CD14-positive monocyte (primary cell): ENCODE measurements around the gene LST1. TPM values are rescaled to one million over a fixed set of nuclear protein-coding genes. Genes with fewer than 3 reads are reported as not detected.

ENCODE experiments used
- DNase-seq, 3 donors: peaks; one replicate each; pipeline ENCODE4 v3.0.0-alpha.2; 2011 to 2022
- H2AFZ ChIP-seq: 2 replicates; pipeline ENCODE4 v1.6.0; 2012; ENCODE audit warnings: mild to moderate bottlenecking, low read depth, low read length, inconsistent platforms; ENCODE audit not compliant: insufficient read depth, poor library complexity, severe bottlenecking
- H3K27ac ChIP-seq, 2 donors: 1 replicate in 1 of 2; 2 replicates in 1 of 2; pipeline ENCODE4 v1.5.1; 2012 to 2013; ENCODE audit warnings: low read length in 2 of 2, control low read depth in 1 of 2, inconsistent platforms in 1 of 2, low read depth in 1 of 2, mild to moderate bottlenecking in 1 of 2
- H3K27me3 ChIP-seq, 2 donors: one replicate each; pipeline versions ENCODE4 v1.6.0 to v1.6.1; 2011 to 2013; ENCODE audit warnings: low read length in 2 of 2; ENCODE audit not compliant: control insufficient read depth in 2 of 2, insufficient read depth in 2 of 2
- H3K36me3 ChIP-seq, 2 donors: replicated peaks in 1 of 2; 1 replicate in 1 of 2; 2 replicates in 1 of 2; pipeline versions ENCODE4 v1.5.1 to v1.6.1; 2012 to 2013; ENCODE audit warnings: low read length in 2 of 2, control low read depth in 1 of 2, inconsistent platforms in 1 of 2, mild to moderate bottlenecking in 1 of 2; ENCODE audit not compliant: insufficient read depth in 2 of 2, control insufficient read depth in 1 of 2
- H3K4me1 ChIP-seq, 2 donors: 1 replicate in 1 of 2; 2 replicates in 1 of 2; pipeline versions ENCODE4 v1.5.1 to v1.6.1; 2012 to 2013; ENCODE audit warnings: low read length in 2 of 2, control low read depth in 1 of 2, inconsistent platforms in 1 of 2, mild to moderate bottlenecking in 1 of 2, moderate library complexity in 1 of 2; ENCODE audit not compliant: insufficient read depth in 2 of 2, control insufficient read depth in 1 of 2
- H3K4me2 ChIP-seq: replicated peaks from 2 replicates; pipeline ENCODE3; 2012; ENCODE audit warnings: low read length, moderate library complexity, mild to moderate bottlenecking; ENCODE audit not compliant: poor library complexity, severe bottlenecking; ENCODE audit errors: extremely low read depth
- H3K4me3 ChIP-seq, 3 experiments: fragments of 200-600 bp in 1 of 3; sonication (generic) in 1 of 3; replicated peaks in 1 of 3; 1 replicate in 2 of 3; 2 replicates in 1 of 3; pipeline ENCODE4 v1.5.1; 2011 to 2013; ENCODE audit warnings: low read length in 3 of 3, mild to moderate bottlenecking in 3 of 3, control low read depth in 2 of 3, low read depth in 2 of 3, inconsistent platforms in 1 of 3, moderate library complexity in 1 of 3
- H3K79me2 ChIP-seq: 2 replicates; pipeline ENCODE4 v1.6.0; 2012; ENCODE audit warnings: mild to moderate bottlenecking, control low read depth, inconsistent platforms, low read length, moderate library complexity; ENCODE audit not compliant: insufficient read depth
- H3K9ac ChIP-seq: 2 replicates; pipeline ENCODE4 v1.6.0; 2017; ENCODE audit warnings: low read length, mild to moderate bottlenecking; ENCODE audit not compliant: insufficient read depth, poor library complexity, severe bottlenecking
- H3K9me3 ChIP-seq, 2 donors: replicated peaks in 1 of 2; 1 replicate in 1 of 2; 2 replicates in 1 of 2; pipeline versions ENCODE4 v1.5.1 to v1.6.1; 2012 to 2013; ENCODE audit warnings: low read length in 2 of 2, control low read depth in 1 of 2; ENCODE audit not compliant: control insufficient read depth in 1 of 2, insufficient read depth in 1 of 2
- H4K20me1 ChIP-seq: 2 replicates; pipeline ENCODE4 v1.6.0; 2012; ENCODE audit warnings: mild to moderate bottlenecking, low read length, control low read depth, moderate library complexity; ENCODE audit not compliant: insufficient read depth
- H3K27ac Mint-ChIP-seq, 7 donors: one replicate each; pipeline ENCODE4 v1.8.0; 2020; ENCODE audit warnings: mild to moderate bottlenecking in 7 of 7, mixed read lengths in 7 of 7, moderate library complexity in 6 of 7, inconsistent platforms in 2 of 7
- H3K27me3 Mint-ChIP-seq, 3 donors: one replicate each; pipeline ENCODE4 v1.8.0; 2021 to 2022; ENCODE audit warnings: low read depth in 3 of 3, mild to moderate bottlenecking in 3 of 3, mixed read lengths in 3 of 3, moderate library complexity in 3 of 3, inconsistent platforms in 1 of 3
- H3K36me3 Mint-ChIP-seq, 2 donors: one replicate each; pipeline ENCODE4 v1.8.0; 2020; ENCODE audit warnings: mixed read lengths in 2 of 2, inconsistent platforms in 1 of 2, mild to moderate bottlenecking in 1 of 2
- H3K4me1 Mint-ChIP-seq: one replicate; pipeline ENCODE4 v1.8.0; 2020; ENCODE audit warnings: mild to moderate bottlenecking, mixed read lengths
- H3K4me3 Mint-ChIP-seq, 2 donors: one replicate each; pipeline ENCODE4 v1.8.0; 2020; ENCODE audit warnings: mild to moderate bottlenecking in 2 of 2, mixed read lengths in 2 of 2, moderate library complexity in 1 of 2
- H3K9me3 Mint-ChIP-seq, 7 donors: one replicate each; pipeline ENCODE4 v1.8.0; 2020 to 2022; ENCODE audit warnings: mixed read lengths in 7 of 7, mild to moderate bottlenecking in 6 of 7, moderate library complexity in 6 of 7, inconsistent platforms in 2 of 7
- WGBS: methylation state at CpG from one replicate; pipeline ENCODE4 v1.1.5; 2013; ENCODE audit warnings: missing lambda C conversion rate; ENCODE audit not compliant: insufficient coverage; 5-methylcytosine and 5-hydroxymethylcytosine counted together
- intact Hi-C, 2 donors: fragments of 100-400 bp; cut with micrococcal nuclease; formaldehyde crosslinking; loops; one replicate each; pipeline versions ENCODE4 v1.15.0 to v1.15.1; 2023
- polyA plus RNA-seq, 3 donors: library from polyadenylated mRNA; depleted of rRNA in 1 of 3; unstranded in 2 of 3; stranded (reverse) in 1 of 3; fragments of 300-500 nt in 2 of 3; fragments of >200 nt in 1 of 3; fragmentation: Illumina TruSeq in 2 of 3; gene quantifications; 1 replicate in 2 of 3; 2 replicates in 1 of 3; pipeline ENCODE4 v1.2.3, GENCODE V29; 2012 to 2021
- TF ChIP-seq, protein P1 (sequence below): fragments of 200-600 bp; IDR thresholded peaks from one replicate; pipeline ENCODE4 v1.8.0; 2022; ENCODE audit warnings: antibody characterized with exemption, mild to moderate bottlenecking

The LST1 gene
- polyA plus RNA-seq, 3 donors: 1,103 to 1,584 (median 1,202) TPM

DNA sequence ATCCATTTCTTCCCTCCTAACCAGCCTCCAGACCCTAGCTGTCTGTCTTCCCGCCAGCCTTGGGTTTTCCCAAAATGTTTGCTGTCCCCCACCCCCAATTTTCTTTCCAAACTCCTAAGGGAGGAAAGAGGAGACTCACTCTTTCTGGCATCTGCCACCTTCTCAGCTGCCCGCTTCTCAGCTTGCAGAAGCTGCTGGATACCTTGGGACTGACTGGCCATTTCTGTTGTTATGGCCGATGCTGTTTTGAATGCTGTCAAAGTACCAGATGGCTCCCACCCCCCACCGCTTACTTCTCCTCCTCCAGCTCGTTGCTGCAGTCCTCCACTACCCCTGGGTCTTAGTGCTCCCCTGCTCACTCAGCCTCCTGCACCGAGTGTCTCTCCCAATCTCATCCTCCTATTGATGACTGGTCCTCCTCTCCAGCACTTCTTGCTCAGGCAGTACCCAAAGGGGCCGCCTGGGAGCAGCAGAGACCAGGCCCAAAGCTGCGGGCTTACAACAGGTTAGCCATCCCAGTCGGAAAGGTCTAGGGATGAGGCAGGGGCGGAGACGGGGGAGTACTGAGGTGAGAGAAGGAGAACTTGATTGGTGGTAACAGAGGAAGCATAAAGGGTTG is 39.6 kb upstream of the LST1 start, which contains the start of gene ATP6V1G2:
Gene ATP6V1G2 (minus strand): TSS at position 270 of the 619 bp plus-strand sequence. CDS start 49 bp downstream, at position 221.
- Mint-ChIP-seq H3K36me3 (peaks cover 10 to 21% of the 10 kb centered on the region in 2 donors), H3K27ac (peak within 1 kb of the TSS; percentile 86 to 96 (median 92))

More for the DNA sequence above, 39.6 kb upstream of the LST1 start, which contains the start of gene ATP6V1G2:
- Mint-ChIP-seq H3K4me3 (peak within 1 kb of the TSS; percentile 65 to 86), H3K4me1 (peaks cover 39% of the 10 kb centered on the region), H3K27me3 (no peaks in the 10 kb centered on the region), H3K9me3 (no peaks in the 10 kb centered on the region)
- Histone ChIP-seq H2AFZ (peak within 1 kb of the TSS; percentile 58), H3K9ac (peak within 1 kb of the TSS; percentile 41), H3K27ac (peak within 1 kb of the TSS; percentile 54 to 68), H3K4me2 (peak within 1 kb of the TSS; percentile 70), H3K4me3 (peak within 1 kb of the TSS; percentile 33 to 71 (median 34)), H3K36me3 (peaks cover 0 to 21% of the 10 kb centered on the region in 2 donors), H3K27me3 (no peaks in the 10 kb centered on the region), H3K79me2 (peaks cover 50% of the 10 kb centered on the region), H3K9me3 (no peaks in the 10 kb centered on the region), H4K20me1 (no peaks in the 10 kb centered on the region), H3K4me1 (peaks cover 31 to 39% of the 10 kb centered on the region in 2 donors)
- TF ChIP-seq, protein P1, sequence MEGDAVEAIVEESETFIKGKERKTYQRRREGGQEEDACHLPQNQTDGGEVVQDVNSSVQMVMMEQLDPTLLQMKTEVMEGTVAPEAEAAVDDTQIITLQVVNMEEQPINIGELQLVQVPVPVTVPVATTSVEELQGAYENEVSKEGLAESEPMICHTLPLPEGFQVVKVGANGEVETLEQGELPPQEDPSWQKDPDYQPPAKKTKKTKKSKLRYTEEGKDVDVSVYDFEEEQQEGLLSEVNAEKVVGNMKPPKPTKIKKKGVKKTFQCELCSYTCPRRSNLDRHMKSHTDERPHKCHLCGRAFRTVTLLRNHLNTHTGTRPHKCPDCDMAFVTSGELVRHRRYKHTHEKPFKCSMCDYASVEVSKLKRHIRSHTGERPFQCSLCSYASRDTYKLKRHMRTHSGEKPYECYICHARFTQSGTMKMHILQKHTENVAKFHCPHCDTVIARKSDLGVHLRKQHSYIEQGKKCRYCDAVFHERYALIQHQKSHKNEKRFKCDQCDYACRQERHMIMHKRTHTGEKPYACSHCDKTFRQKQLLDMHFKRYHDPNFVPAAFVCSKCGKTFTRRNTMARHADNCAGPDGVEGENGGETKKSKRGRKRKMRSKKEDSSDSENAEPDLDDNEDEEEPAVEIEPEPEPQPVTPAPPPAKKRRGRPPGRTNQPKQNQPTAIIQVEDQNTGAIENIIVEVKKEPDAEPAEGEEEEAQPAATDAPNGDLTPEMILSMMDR: peak; percentile 97
- WGBS: 5% methylated on average over 8 of the region's 11 CpGs
- intact Hi-C loops: loop anchor here (2.0 to 10.0 kb wide), 7 partner anchors 52 to 408 kb away; partner anchors contain the start of genes C6orf47 (in 1 of the 2), CLIC1 (in 1 of the 2), GPANK1 (in 1 of the 2) and MICB (in 1 of the 2)
- DNase-seq: peak; percentile 70 to 83 (median 78)
